Measurements from ENCODE around the gene RPL9.

- TF ChIP-seq POLR2A (IDR thresholded peaks at IDR 0.05; ENCODE audit: extremely low read depth, insufficient read length) (no peak), CTCF (IDR thresholded peaks at IDR 0.05; ENCODE audit: low read depth, low read length) (no peak)
Observed at GRCh38 chr4:39467464-39467863, 8.7 kb upstream of the RPL9 start.
